HCT116 (cell line): ENCODE measurements around the gene METRN. TPM values are rescaled to one million over a fixed set of nuclear protein-coding genes. Genes with fewer than 3 reads are reported as not detected.

ENCODE experiments used
- ATAC-seq: fragments of 200-7000 bp; cut with Tn5 transposase; 2 replicates; pipeline ENCODE4 v1.9.1; 2020; ENCODE audit warnings: mild to moderate bottlenecking, moderate library complexity
- BruUV-seq: library from RNA; stranded (reverse); fragments of 400-500 nt; replicated peaks from 2 replicates; lab custom pipeline; 2021; lab: Mats Ljungman, UMichigan
- CTCF ChIA-PET: fragments of 300-600 bp; sonication (Branson Sonifier 250); formaldehyde crosslinking; loops from one replicate; lab custom pipeline; 2021; ENCODE audit warnings: antibody characterized with exemption; lab: Charles Lee
- POLR2A ChIA-PET: fragments of 300-600, 350-600 bp; sonication (Branson Sonifier 250); formaldehyde crosslinking; loops from one replicate; lab custom pipeline; 2021; ENCODE audit warnings: antibody characterized with exemption; lab: Charles Lee
- RAD21 ChIA-PET, 2 experiments: fragments of 300-600 bp; sonication (Branson Sonifier 250); formaldehyde crosslinking; loops; one replicate each; lab custom pipeline; 2023; ENCODE audit warnings: low total read pairs in 2 of 2; ENCODE audit not compliant: uncharacterized antibody in 2 of 2, unreplicated experiment in 2 of 2, low non-redundant PET in 1 of 2; lab: Charles Lee
- DNase-seq: peaks from one replicate; pipeline ENCODE4 v3.0.0-alpha.2; 2010; ENCODE audit warnings: low read depth, low spot score
- H2AFZ ChIP-seq: fragments of 200-600 bp; shearing (Covaris generic), sonication (generic); 2 replicates; pipeline ENCODE4 v1.6.1; 2017; ENCODE audit warnings: low read depth, mixed run types, mixed read lengths, antibody characterized with exemption, low read length; ENCODE audit not compliant: poor library complexity, severe bottlenecking
- H3K27ac ChIP-seq: 2 replicates; pipeline ENCODE4 v1.5.1; 2012; ENCODE audit warnings: low read depth, low read length
- H3K27me3 ChIP-seq: fragments of 200-600 bp; sonication (generic); 2 replicates; pipeline ENCODE4 v1.6.1; 2016; ENCODE audit warnings: mixed run types, low read length, mixed read lengths; ENCODE audit not compliant: insufficient read depth
- H3K36me3 ChIP-seq, 2 experiments: fragments of 200-500 bp in 1 of 2; fragments of 200-600 bp in 1 of 2; sonication (Bioruptor generic) in 1 of 2; sonication (generic) in 1 of 2; 2 replicates each; pipeline versions ENCODE4 v1.5.1 to v1.6.1; 2014 to 2016; ENCODE audit warnings: low read length in 2 of 2, inconsistent platforms in 1 of 2, mixed read lengths in 1 of 2, mixed run types in 1 of 2; ENCODE audit not compliant: insufficient read depth in 2 of 2, control insufficient read depth in 1 of 2
- H3K4me1 ChIP-seq, 2 experiments: fragments of 200-600 bp in 1 of 2; sonication (generic) in 1 of 2; 2 replicates each; pipeline versions ENCODE4 v1.5.1 to v1.6.1; 2012 to 2017; ENCODE audit warnings: low read length in 2 of 2, inconsistent platforms in 1 of 2, mild to moderate bottlenecking in 1 of 2, mixed read lengths in 1 of 2, mixed run types in 1 of 2, moderate library complexity in 1 of 2; ENCODE audit not compliant: insufficient read depth in 2 of 2, control insufficient read depth in 1 of 2
- H3K4me2 ChIP-seq: fragments of 200-600 bp; sonication (generic); 2 replicates; pipeline ENCODE4 v1.6.1; 2017; ENCODE audit warnings: mixed run types, low read length, mixed read lengths
- H3K4me3 ChIP-seq, 2 experiments: fragments of 200-600 bp in 1 of 2; sonication (generic) in 1 of 2; replicated peaks in 1 of 2; 2 replicates each; pipeline ENCODE4 v1.5.1; 2011 to 2016; ENCODE audit warnings: low read length in 2 of 2, control low read depth in 1 of 2, low read depth in 1 of 2, mild to moderate bottlenecking in 1 of 2, mixed read lengths in 1 of 2, mixed run types in 1 of 2
- H3K79me2 ChIP-seq: fragments of 200-600 bp; sonication (generic); 2 replicates; pipeline ENCODE4 v1.6.1; 2017; ENCODE audit warnings: mild to moderate bottlenecking, mixed run types, low read length, moderate library complexity, mixed read lengths; ENCODE audit not compliant: insufficient read depth
- H3K9ac ChIP-seq: fragments of 200-600 bp; sonication (generic); 2 replicates; pipeline ENCODE4 v1.6.1; 2016; ENCODE audit warnings: low read length, mixed read lengths
- H3K9me2 ChIP-seq: fragments of 200-600 bp; sonication (generic), shearing (Covaris generic); 2 replicates; pipeline ENCODE4 v1.6.1; 2017; ENCODE audit warnings: mixed run types, mild to moderate bottlenecking, moderate library complexity; ENCODE audit not compliant: insufficient read depth
- H3K9me3 ChIP-seq, 2 experiments: fragments of 200-500 bp in 1 of 2; fragments of 200-600 bp in 1 of 2; sonication (Bioruptor generic) in 1 of 2; sonication (generic) in 1 of 2; 2 replicates each; pipeline ENCODE4 v1.6.1; 2014 to 2017; ENCODE audit warnings: low read length in 2 of 2, mixed read lengths in 2 of 2, inconsistent platforms in 1 of 2, low read depth in 1 of 2, mild to moderate bottlenecking in 1 of 2, mixed run types in 1 of 2, moderate library complexity in 1 of 2; ENCODE audit not compliant: control insufficient read depth in 1 of 2, insufficient read depth in 1 of 2
- H4K20me1 ChIP-seq: fragments of 200-600 bp; sonication (generic), shearing (Covaris generic); 2 replicates; pipeline ENCODE4 v1.6.1; 2017; ENCODE audit warnings: mixed run types, mild to moderate bottlenecking, moderate library complexity; ENCODE audit not compliant: insufficient read depth
- JUND ChIP-seq: IDR thresholded peaks from 2 replicates; pipeline ENCODE4 v1.6.1; 2012
- MAX ChIP-seq: IDR thresholded peaks from 2 replicates; pipeline ENCODE4 v1.6.1; 2012
- POLR2AphosphoS5 ChIP-seq: IDR thresholded peaks from 2 replicates; pipeline ENCODE4 v1.6.1; 2011; ENCODE audit warnings: mild to moderate bottlenecking, low read depth, low read length, moderate library complexity
- RAD21 ChIP-seq: IDR thresholded peaks from 2 replicates; pipeline ENCODE4 v1.6.1; 2012; ENCODE audit warnings: low read depth, mild to moderate bottlenecking
- REST ChIP-seq: IDR thresholded peaks from 2 replicates; pipeline ENCODE4 v1.6.1; 2012; ENCODE audit warnings: low read depth
- TCF7L2 ChIP-seq: IDR thresholded peaks from 2 replicates; pipeline ENCODE4 v1.7.0; 2011; ENCODE audit warnings: borderline replicate concordance, inconsistent platforms; ENCODE audit not compliant: insufficient read depth, insufficient read length; ENCODE audit errors: extremely low read depth
- ZFX ChIP-seq: fragments of 450-650 bp; IDR thresholded peaks from 2 replicates; pipeline ENCODE4 v1.6.1; 2017
- ZNF274 ChIP-seq: fragments of 200-500 bp; sonication (Bioruptor generic); IDR thresholded peaks from 2 replicates; pipeline ENCODE4 v1.6.1; 2014; ENCODE audit warnings: mild to moderate bottlenecking, low read depth, low read length, inconsistent platforms
- intact Hi-C: fragments of 100-400 bp; cut with micrococcal nuclease; formaldehyde crosslinking; loops from 2 replicates; pipeline ENCODE4 v1.10.0; 2022
- total RNA-seq: library from RNA; stranded (reverse); gene quantifications from one replicate; pipeline ENCODE4 v1.2.1, GENCODE V29; 2021; ENCODE audit not compliant: unreplicated experiment

METRN gene
- total RNA-seq, 1 experiment from 2014 or later = 193 TPM

- peaks cover 11 to 36% of the 10 kb centered on the region in 2 experiments for H3K4me1 ChIP-seq
- ChIA-PET RAD21 (no interaction called here), CTCF (interaction anchor here (1.0 kb wide), 1 partner anchor 30 kb away, joined by 5 read pairs; the partner anchor contains the start of gene WDR90), POLR2A (interaction anchor here (0.6 kb wide), 1 partner anchor 142 kb away, joined by 4 read pairs; no protein-coding TSS in a partner anchor)
- no peak for DNase-seq
- H3K9me3 ChIP-seq = no peaks in the 10 kb centered on the region
- H3K36me3 ChIP-seq = peaks cover 0 to 26% of the 10 kb centered on the region in 2 experiments; a peak in 2 of 4 replicates
- H3K27me3 ChIP-seq = no peaks in the 10 kb centered on the region
- no peak for TF ChIP-seq RAD21
- TF ChIP-seq POLR2AphosphoS5 = peak; percentile 41; the same call in 1 of the 2 replicates
- no peak for TF ChIP-seq REST
- TF ChIP-seq MAX = no peak
- TF ChIP-seq TCF7L2 = no peak
- no peak for TF ChIP-seq JUND
- no peak for TF ChIP-seq ZFX
- no peak for TF ChIP-seq ZNF274
- H3K4me3 ChIP-seq = peak overlapping the region; percentile 40 to 52
- peak overlapping the region; percentile 75 for H3K27ac ChIP-seq
- intact Hi-C loops = no loop called here
- no TSS peak for BruUV-seq
- peak; percentile 26 for ATAC-seq
- H3K79me2 ChIP-seq = peaks cover 35% of the 10 kb centered on the region
- H3K9ac ChIP-seq = peak overlapping the region; percentile 48; the same call in 1 of the 2 replicates
- no peaks in the 10 kb centered on the region for H3K9me2 ChIP-seq
- no peaks in the 10 kb centered on the region for H4K20me1 ChIP-seq
- peak overlapping the region; percentile 71 for H3K4me2 ChIP-seq
- no peak overlapping the region for H2AFZ ChIP-seq
Measured at GRCh38 chr16:678858-679813, 35.8 kb upstream of the METRN start.
